WERI-Rb-1 (cell line): ENCODE data around the gene REN.

Experiments
- DNase-seq: peaks from one replicate; pipeline ENCODE4 v3.0.0-alpha.2; 2020
- H3K27ac ChIP-seq: fragments of 250-450 bp; sonication (Bioruptor Pico); 2 replicates; pipeline ENCODE4 v1.5.1; 2020; ENCODE audit warnings: mild to moderate bottlenecking, moderate library complexity
- H3K27me3 ChIP-seq: fragments of 250-450 bp; sonication (Bioruptor Pico); 2 replicates; pipeline ENCODE4 v1.5.1; 2021; ENCODE audit warnings: mild to moderate bottlenecking, low read depth, moderate library complexity; ENCODE audit not compliant: insufficient read depth, severe bottlenecking
- H3K36me3 ChIP-seq: fragments of 250-450 bp; sonication (Bioruptor Pico); 2 replicates; pipeline ENCODE4 v1.5.1; 2020; ENCODE audit warnings: mild to moderate bottlenecking, moderate library complexity
- H3K4me3 ChIP-seq: 2 replicates; pipeline ENCODE4 v1.5.1; 2011; ENCODE audit warnings: low read depth, mild to moderate bottlenecking, control low read depth, low read length
- H3K9me3 ChIP-seq: fragments of 250-450 bp; sonication (Bioruptor Pico); 2 replicates; pipeline ENCODE4 v1.5.1; 2021; ENCODE audit warnings: mild to moderate bottlenecking, moderate library complexity; ENCODE audit not compliant: severe bottlenecking
- TF ChIP-seq, protein P1 (sequence below): IDR thresholded peaks from 2 replicates; pipeline ENCODE4 v1.5.1; 2011; ENCODE audit warnings: low read depth, mild to moderate bottlenecking, control low read depth, inconsistent platforms, low read length

REN gene

DNA sequence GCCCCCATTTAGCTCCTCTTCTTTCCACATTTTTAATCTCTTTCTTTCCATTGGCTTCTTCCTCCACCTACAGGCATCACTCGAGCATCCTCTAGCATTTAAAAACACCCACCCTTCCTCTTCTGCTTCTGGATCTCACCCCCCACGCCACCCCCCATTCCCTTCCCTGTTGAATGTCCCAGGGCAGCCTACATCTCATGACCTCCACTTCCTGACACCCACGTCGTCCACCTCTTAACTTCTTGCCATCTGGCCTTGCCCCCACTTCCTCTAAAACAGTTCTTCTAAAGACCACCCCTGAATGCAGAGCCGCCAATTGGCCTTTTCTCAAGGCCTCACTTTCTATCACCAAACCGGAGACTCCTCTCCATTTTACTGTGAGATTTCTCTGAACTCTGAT, 8.2 kb downstream of the REN start:
- no peak overlapping the region for H3K4me3 ChIP-seq
- H3K9me3 ChIP-seq = no peaks in the 10 kb centered on the region
- no peak for DNase-seq
- TF ChIP-seq, protein P1, sequence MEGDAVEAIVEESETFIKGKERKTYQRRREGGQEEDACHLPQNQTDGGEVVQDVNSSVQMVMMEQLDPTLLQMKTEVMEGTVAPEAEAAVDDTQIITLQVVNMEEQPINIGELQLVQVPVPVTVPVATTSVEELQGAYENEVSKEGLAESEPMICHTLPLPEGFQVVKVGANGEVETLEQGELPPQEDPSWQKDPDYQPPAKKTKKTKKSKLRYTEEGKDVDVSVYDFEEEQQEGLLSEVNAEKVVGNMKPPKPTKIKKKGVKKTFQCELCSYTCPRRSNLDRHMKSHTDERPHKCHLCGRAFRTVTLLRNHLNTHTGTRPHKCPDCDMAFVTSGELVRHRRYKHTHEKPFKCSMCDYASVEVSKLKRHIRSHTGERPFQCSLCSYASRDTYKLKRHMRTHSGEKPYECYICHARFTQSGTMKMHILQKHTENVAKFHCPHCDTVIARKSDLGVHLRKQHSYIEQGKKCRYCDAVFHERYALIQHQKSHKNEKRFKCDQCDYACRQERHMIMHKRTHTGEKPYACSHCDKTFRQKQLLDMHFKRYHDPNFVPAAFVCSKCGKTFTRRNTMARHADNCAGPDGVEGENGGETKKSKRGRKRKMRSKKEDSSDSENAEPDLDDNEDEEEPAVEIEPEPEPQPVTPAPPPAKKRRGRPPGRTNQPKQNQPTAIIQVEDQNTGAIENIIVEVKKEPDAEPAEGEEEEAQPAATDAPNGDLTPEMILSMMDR = no peak
- no peaks in the 10 kb centered on the region for H3K36me3 ChIP-seq
- no peaks in the 10 kb centered on the region for H3K27me3 ChIP-seq
- no peak overlapping the region for H3K27ac ChIP-seq

DNA sequence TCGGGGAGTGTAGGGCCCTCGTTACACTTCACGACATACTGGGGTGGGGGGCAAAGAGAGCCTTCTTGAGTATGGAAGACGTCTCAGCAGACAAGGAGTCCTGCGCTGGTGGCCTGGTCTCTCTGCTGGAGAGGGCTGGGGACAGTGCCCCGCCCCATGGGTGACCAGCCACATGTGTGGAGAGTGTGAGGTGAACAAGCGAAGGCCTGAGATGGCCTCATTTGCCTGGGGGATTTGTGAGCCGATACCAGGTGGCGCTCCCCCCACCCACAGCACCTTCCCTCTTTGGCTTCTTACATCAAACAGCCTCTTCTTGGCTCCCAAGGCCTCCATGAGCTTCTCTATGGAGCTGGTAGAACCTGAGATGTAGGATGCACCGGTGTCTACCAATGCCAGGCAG, 10.3 kb downstream of the REN start:
- Histone ChIP-seq H3K27me3 (no peaks in the 10 kb centered on the region), H3K4me3 (no peak overlapping the region), H3K9me3 (no peaks in the 10 kb centered on the region), H3K36me3 (no peaks in the 10 kb centered on the region), H3K27ac (peak overlapping the region; percentile 9; the same call in 1 of the 2 replicates)
- DNase-seq = peak; percentile 95
- TF ChIP-seq, protein P1 = 0 out of 2 replicates have a peak, but pooled peaks have one; percentile 17

DNA sequence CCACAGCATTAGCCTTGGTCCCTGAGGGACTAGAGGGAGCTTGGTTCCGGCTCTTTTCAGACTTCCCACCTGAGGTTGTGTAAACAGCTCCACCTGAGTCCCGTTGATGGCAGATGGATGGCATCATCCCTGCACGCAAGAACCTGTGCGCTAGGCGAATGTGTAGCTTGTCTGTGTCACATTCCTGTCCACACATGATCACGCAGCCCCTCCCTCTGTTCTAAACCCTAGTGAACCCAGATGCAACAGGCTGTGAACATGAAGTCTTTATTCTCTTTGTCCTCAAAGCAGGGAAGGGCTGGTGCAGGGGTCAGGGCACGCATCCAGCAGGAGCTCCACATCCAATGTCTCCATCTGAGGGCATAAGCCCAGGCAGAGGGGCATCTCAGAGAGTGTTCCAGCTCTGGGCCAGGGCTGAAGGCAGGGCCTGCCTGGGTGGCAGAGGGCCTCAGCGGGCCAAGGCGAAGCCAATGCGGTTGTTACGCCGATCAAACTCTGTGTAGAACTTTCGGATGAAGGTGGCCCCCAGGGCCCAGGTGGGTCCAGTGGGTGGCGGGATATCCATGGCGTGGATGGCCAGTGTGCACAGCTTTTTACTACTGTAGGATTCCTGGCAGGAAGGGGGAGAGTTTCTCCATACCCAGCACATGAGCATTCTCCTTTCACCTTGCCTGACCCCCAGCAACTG, 11.4 kb downstream of the REN start:
- Histone ChIP-seq H3K27ac (no peak overlapping the region), H3K9me3 (no peaks in the 10 kb centered on the region), H3K4me3 (no peak overlapping the region), H3K27me3 (no peaks in the 10 kb centered on the region), H3K36me3 (peaks cover 3% of the 10 kb centered on the region; the same call in 1 of the 2 replicates)
- TF ChIP-seq, protein P1 = no peak
- no peak for DNase-seq

DNA sequence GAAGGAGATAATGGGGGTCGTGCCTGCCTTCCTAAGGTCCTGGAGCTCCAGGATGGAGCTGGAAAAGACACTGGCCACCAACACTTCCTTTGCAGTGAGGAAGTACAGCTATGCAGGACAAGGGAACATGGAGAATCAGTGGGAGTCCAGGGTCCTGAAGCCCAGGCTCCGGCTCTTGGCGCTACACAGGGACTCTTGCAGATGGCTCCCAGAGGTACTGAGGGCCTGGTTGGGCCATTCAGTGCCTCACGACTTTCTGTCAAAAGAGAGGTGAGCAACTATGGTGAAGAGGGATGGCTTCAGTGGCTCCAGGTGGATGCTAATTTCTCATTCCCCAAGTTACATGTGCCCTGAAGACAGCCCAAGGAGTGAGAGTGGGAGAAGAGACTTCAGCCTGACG, 12.5 kb downstream of the REN start:
- TF ChIP-seq, protein P1 = no peak
- Histone ChIP-seq H3K36me3 (peaks cover 3% of the 10 kb centered on the region; the same call in 1 of the 2 replicates), H3K4me3 (no peak overlapping the region), H3K27ac (no peak overlapping the region), H3K27me3 (no peaks in the 10 kb centered on the region), H3K9me3 (no peaks in the 10 kb centered on the region)
- no peak for DNase-seq

DNA sequence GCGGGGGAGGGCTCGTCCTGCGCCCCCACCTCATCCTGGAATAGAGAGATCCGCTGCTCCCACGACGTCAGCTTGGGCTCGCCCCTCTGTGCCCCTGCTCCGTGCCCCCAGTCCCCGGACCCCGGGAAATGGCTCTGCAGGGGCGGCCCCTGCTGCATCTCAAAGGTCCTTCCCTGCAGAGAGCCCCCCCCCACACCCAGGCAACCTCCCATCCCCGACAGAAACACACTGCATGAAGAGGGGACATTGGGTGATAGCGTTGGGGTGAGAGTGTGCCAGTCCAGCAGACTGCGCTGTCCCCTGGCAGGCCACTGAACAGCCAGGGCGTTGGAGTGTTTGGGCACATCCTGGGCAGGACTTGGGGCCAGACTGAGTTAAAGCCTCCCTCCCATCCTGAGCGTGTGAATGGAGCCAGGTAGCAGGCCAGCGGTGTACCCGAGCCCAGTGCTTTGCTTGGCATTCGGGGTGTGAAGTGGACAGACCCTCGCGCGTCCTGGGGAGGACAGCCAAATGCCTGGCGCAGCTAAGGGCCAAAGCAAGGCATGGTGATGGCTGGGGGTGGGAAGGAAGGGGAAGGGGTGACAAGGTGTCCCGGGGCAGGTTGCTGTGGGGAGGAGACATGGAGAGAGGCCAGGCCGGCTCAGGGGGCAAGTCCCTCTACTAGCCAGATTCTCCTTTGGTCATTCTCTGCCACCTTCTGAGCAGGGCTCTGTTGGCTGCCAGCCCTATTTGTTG, 13.7 kb downstream of the REN start:
- Histone ChIP-seq H3K4me3 (peak overlapping the region; percentile 60), H3K27me3 (no peaks in the 10 kb centered on the region), H3K27ac (peak overlapping the region; percentile 57)

More for the DNA sequence above, 13.7 kb downstream of the REN start:
- H3K9me3 ChIP-seq = no peaks in the 10 kb centered on the region
- DNase-seq = no peak
- peaks cover 7% of the 10 kb centered on the region for H3K36me3 ChIP-seq
- TF ChIP-seq, protein P1 = peak; percentile 27; the same call in 1 of the 2 replicates
